ENCODE data around the gene ADM.

DNA sequence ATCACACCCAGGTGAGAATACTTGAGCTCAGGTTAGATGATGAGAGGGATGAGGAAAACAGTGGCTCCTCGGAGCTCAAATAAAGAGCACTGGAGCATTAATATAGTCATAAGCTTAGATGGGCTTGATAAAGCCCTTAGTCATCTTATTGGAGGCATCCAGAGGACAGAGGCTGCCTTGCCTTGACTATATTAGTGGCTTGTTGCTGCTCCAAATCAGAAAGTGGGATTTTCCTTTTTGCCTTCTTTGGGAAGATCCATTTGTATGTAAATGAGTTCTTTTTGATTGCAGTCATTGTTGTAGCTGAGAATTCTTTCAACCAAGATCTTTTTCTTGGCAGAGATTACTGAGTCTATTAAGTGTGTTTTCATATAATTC, 18.9 kb downstream of the ADM start:
- no peak for TF ChIP-seq EZH2 (IDR thresholded peaks at IDR 0.05; ENCODE audit: borderline replicate concordance)
- TF ChIP-seq, protein P1, sequence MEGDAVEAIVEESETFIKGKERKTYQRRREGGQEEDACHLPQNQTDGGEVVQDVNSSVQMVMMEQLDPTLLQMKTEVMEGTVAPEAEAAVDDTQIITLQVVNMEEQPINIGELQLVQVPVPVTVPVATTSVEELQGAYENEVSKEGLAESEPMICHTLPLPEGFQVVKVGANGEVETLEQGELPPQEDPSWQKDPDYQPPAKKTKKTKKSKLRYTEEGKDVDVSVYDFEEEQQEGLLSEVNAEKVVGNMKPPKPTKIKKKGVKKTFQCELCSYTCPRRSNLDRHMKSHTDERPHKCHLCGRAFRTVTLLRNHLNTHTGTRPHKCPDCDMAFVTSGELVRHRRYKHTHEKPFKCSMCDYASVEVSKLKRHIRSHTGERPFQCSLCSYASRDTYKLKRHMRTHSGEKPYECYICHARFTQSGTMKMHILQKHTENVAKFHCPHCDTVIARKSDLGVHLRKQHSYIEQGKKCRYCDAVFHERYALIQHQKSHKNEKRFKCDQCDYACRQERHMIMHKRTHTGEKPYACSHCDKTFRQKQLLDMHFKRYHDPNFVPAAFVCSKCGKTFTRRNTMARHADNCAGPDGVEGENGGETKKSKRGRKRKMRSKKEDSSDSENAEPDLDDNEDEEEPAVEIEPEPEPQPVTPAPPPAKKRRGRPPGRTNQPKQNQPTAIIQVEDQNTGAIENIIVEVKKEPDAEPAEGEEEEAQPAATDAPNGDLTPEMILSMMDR (IDR thresholded peaks at IDR 0.05; ENCODE audit: poor library complexity), result no peak
